Measurements from ENCODE around the gene ENTPD2.

ENTPD2 gene

DNA sequence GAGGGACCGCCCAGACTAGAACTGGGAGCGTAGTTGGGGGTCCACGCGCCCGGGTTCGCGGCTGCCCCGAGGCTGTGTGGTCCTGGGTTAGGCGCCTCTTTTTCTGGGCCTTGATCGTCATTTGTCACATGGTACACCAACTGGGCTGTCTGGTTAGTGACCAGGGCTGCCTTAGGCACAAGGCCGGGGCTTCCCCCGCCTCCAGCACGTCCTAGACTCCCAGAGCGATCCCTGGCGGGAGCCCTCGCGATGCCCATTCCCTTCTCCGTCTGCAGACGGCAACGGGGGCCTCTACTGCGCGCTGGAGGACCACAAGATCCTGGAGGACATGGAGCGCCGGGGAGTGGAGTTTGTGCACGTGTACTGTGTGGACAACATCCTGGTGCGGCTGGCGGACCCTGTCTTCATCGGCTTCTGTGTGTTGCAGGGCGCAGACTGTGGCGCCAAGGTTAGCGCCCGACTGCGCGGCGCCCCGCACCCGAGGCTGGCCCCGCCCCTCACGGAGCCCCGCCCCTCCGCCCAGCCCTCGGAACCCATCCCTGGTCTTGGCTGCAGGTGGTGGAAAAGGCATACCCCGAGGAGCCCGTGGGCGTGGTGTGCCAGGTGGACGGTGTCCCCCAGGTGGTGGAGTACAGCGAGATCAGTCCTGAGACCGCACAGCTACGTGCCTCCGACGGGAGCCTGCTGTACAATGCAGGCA is 25.0 kb upstream of the ENTPD2 start:
- no peak for DNase-seq

DNA sequence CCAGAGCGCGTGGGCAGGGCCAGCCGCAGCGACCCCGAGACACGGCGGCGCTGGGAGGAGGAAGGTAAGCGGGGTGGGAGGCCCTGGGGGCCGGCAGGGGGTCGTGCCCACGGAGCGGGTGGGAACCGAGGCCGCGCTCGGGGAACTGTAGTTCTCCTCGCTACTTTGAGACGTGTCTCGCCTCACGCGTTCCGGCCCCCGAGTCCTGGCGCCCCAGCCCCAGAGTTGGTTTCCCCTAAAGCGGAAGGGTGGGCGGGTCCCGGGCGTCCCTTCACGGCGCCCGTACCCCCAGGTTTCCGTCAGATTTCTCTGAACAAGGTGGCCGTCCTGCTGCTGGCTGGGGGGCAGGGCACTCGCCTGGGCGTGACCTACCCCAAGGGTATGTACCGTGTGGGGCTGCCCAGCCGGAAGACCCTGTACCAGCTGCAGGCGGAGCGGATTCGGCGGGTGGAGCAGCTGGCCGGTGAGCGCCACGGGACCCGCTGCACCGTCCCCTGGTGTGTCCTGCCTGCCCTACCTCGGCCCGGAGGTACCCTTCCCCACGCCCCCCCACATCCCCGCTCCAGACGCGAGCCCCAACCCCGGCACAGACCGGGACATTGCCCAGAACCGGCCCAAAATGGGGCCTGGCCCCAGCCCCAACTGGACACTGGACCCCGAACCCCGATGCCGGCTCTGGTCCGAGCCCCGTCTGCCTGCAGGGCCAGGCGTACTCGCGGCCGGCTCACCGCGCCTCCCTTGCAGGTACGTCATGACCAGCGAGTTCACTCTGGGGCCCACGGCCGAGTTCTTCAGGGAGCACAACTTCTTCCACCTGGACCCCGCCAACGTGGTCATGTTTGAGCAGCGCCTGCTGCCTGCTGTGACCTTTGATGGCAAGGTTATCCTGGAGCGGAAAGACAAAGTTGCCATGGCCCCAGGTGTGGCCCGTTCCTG is 24.2 kb upstream of the ENTPD2 start:
- no peak for DNase-seq

DNA sequence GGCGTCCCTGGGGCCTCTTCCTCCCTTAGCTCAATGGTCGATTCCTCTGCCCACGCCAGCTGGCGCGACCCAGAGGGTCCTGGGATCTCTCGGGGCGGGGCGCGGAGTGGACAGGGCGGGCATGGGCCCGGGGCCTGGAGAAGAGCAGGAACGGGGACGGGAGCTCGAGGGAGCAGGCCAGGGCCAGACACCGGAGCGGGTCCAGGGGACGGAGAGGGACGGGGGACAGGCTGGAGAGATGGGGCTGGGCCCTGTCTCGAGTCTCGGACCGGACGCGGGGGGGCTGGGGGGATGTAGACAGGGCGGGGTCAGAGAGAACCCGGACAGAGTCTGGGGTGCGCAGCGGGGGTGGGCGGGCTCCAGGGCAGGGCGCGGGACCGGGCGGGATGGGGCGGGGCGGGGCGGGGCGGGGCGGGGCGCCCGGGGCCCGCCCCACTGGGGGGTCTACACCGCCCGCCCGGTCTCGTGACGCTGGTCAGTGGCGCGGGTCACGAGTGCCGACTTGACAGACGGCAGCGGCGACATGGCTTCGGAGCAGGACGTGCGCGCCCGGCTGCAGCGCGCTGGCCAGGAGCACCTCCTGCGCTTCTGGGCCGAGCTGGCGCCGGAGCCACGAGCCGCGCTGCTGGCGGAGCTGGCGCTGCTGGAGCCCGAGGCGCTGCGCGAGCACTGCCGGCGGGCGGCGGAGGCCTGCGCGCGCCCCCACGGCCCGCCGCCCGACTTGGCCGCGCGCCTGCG is 23.3 kb upstream of the ENTPD2 start, which contains the start of gene UAP1L1:
TSS of gene UAP1L1 (plus strand) at position 508 of the 738 bp plus-strand sequence. CDS start at position 524, 16 bp downstream.
- DNase-seq, result peak; percentile 38

DNA sequence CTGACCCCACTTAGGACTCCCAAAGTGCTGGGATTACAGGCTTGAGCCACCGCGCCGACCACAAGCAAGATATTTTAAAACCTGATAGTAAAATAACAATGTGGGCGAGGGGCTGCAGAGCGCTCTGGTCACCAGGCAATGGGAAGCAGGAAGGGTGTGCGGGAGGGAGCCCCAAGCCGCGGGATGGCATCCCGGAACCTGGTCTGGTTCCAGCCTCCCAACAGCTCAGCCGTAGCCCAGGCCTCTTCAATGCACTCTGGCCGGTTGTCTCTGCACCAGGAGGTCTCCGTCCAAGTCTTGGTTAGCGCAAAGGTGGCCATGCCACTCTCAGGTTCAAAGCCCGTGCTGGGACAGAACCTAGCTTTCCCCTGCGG is 22.8 kb upstream of the ENTPD2 start:
- no peak for DNase-seq

DNA sequence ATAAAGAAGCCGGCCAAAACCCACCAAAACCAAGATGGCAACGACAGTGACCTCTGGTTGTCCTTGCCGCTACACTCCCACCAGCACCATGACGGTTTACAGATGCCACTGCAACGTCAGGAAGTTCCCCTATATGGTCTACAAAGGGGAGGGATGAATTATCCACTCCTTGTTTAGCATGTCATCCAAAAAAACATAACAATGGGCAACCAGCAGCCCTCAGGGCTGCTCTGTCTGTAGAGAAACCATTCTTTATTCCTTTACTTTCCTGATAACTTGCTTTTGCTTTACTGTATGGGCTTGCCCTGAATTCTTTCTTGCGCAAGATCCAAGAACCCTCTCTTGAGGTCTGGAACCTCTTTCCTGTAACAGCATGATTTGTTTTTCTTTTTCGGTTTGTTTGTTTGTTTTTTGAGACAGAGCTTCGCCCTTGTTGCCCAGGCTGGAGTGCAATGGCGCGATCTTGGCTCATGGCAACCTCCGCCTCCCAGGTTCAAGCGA is 21.5 kb upstream of the ENTPD2 start:
- no peak for DNase-seq

DNA sequence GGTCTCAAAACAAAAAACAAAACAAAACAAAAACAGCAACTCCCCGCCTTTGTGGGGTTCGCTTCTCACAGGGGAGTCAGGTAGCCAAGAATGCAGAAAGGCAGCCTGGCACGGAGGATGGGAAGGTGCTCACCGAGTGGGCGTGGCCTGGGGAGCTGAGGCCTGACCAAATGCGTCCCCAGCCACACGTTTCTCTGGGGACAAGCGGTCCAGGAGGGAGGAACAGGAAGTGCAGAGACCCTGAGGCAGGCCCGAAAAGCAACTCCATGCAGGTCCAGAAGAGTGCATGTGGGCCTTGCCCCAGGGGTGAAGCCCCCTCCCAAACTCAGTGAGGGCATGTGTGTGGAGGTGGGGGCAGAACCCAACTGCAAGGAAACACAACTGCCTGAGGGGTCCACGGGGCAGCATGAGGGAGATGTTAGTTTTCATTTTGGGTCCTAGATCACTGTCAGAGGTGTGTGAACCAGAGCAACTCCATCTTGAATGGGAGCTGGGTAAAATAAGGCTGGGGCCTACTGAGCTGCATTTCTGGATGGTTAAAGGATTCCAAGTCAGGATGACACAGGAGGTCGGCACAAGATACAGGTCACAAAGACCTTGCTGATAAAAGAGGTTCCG is 20.9 kb upstream of the ENTPD2 start:
- no peak for DNase-seq

DNA sequence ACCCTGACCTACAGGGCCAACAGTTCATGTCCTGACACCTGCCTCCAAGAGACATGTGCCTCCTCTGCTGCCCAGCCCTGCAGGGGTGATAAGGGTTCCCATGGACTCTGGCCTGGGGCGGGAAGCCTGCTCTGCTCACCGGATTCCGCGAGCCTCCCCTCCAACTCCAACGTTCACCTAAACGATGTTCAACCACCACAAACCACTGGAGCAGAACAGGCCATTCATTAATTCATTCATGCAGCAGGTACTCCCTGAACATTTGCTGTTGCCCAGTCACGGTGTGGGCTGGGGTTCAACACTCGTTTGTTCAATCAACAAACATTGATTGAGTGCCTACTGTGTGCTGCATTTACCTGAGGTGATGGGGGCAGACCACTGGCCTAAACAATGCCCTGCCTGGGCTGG is 20.1 kb upstream of the ENTPD2 start:
- no peak for DNase-seq

DNA sequence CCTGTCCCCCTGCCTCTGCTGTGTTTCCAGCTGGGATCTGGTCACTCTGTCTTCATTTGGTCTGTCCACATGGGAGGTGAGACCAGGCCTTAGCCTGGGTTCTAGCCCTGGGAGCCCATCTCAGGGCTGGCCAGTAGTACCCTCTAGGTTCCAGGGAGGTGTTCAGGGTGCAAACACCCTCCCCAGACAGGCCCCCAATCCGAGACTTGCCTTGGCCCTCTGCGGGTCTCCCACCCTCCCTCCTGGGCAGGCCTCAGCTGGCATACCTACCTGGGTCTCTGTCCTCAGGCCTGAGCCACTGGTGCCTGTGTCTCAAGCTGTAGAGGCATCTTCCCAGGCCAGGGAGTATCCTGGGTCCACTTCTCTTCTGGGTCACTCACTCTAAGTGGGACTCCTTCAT is 17.4 kb upstream of the ENTPD2 start:
- DNase-seq, result no peak

DNA sequence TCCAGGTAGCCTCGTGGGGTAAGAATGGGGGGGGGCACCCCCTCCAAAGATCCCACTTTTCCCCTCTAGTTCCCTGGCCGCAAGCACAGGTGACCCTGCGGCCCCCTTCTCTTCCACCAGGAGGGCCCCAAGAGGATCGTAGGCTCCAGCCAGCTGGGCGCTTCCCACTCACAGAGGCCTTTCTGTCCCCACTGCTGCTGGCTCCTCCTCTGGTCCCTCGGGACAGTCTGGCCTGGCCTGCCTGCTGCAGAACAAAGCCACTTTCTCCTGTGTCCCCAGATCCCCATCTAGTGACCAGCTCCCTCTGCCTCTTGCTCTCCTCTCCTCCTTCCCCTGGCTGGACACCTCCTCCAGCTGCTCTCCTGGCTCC is 17.0 kb upstream of the ENTPD2 start:
- peak; percentile 62 for DNase-seq

DNA sequence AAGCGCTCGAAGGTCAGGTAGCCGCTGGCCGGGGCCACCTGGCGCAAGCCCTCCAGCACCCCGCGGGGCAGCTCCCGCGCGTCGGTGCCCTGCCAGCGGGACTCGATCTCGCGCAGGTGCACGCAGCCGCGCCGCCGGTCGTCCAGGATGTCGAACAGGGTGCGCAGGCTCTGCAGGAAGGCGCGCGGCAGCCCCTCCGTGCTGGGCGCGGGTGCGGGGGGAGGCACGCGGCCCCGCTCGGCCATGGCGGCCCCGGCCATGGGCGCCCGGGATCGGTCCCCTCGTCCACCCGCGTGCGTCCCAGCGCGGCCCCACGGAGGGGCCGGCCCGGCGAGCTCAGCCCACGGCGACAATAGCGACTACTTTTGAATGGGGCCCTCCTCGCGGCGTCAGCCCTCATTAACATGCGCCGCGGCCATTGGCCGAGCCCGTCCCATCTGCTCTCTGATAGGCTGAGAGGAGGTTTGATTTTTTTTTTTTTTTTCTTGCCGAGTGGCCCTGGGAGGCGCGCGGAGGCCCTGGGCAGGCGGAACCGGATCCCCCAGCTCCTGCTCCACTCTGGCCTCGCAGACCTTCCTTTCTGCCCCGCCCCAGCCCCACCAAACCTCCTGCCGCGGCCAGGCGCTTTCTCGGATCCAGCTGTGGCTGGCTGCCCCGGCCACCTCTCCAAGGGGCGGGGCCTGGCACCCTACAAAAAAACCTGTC is 16.5 kb upstream of the ENTPD2 start, which contains the start of gene SAPCD2:
TSS of gene SAPCD2 (minus strand) at position 357 of the 705 bp plus-strand sequence. CDS start at position 260, 97 bp downstream.
- DNase-seq, result peak; percentile 92

DNA sequence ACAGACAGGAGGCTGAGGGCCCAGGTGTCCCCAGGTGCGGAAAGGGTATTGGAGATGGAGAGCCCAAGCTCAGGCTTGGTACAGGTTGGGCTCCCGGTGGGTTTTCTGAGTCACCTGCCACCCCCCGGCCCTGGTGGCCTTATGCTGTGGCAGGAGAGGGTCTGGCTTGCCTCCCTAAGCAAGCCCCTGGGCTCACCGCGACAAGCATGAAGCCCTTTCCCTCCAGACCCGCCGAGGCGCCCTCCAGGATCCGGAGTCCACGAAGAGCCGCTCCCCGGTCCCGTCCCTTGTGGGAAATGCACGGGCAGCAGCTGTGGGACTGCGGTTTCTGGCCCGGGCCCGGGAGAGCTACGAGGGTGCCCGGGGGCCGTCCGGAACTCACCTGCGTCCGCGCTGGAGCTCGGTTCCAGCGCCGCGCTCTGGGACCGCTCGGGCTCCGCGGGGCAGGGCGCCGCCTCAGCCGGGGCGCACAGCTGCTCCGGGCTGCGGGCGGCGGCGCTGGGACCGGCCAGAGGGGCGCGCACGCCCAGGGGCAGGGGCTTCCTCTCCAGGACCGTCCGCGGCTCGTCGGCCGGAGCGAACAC is 15.7 kb upstream of the ENTPD2 start:
- no peak for DNase-seq

DNA sequence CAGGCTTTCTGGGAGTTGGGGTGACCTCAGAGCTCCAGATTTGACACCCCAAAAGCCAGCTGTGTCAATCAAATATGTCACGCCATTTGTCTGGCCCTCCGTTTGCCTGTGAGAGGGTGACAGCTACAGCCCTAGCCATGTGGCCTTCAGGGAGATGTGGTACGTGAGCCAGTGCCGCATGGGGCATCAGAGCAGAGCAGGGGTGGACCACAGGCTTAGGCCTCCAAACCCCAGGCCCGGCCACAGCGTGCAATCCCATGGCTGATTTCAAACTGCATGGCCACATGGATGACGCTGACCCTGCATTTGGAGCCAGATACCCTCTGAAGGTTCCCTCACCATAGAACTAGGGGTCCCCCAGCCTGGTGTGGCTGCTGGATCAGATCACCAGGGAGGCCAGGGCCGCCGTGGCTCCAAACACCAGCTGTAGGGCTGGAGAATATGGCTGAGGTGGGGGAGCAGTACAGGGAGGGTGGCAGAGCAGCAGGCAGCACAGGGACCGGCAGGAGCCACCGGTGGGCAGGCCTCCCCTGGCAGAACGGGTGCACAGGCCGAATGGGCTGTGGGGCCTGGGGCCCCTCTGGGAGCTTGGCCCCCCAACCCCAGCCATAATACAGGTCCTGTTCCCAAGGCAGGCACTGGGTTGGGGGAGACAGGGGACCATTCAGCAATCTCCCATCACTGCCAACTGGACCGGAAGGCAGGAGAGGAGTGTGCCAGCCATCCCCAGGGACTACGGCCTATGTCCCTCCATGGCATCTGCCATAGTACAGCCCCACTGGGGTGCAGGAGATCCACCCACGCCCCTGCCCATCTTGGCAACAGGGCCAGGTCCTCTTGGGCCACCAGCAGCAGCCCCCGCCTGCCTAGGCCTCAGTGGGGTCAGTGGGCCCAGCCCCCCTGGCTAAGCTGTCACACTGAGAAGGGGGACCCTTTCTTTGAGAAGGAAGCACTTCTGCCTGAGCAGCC is 15.0 kb upstream of the ENTPD2 start:
- no peak for DNase-seq

DNA sequence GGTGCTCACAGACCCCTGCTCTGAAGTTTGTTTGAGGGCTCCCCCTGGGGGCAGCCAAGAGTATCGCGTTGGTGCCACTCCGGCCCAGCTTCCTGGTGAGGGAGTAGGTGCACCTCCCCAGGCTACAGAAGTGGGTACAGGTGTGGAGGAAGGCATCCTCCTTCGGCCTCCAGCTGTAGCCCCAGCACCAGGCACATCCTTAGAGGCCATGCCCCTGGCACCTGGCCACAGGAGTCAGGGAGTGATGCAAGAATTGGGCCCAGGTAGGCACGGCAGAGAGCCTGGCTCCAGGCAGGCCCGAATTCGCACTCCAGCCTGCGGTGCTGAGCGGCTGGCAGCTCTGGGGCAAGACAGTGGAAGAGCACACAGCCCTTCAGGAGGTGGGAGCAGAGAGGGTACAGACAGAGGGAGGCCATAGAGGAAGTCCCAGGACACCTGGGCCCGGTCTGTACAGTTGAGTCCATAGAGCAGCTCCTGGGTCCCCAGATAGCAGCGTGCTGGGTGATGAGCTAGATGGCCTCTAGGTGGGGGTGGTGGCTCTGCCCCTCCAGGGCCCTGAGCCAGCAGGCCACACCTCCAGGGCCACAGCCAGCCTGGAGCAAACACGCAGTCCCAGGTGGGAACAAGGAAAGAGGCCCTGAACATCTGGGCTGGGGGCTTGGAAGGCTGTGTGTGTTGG is 14.1 kb upstream of the ENTPD2 start:
- peak; percentile 86 for DNase-seq

DNA sequence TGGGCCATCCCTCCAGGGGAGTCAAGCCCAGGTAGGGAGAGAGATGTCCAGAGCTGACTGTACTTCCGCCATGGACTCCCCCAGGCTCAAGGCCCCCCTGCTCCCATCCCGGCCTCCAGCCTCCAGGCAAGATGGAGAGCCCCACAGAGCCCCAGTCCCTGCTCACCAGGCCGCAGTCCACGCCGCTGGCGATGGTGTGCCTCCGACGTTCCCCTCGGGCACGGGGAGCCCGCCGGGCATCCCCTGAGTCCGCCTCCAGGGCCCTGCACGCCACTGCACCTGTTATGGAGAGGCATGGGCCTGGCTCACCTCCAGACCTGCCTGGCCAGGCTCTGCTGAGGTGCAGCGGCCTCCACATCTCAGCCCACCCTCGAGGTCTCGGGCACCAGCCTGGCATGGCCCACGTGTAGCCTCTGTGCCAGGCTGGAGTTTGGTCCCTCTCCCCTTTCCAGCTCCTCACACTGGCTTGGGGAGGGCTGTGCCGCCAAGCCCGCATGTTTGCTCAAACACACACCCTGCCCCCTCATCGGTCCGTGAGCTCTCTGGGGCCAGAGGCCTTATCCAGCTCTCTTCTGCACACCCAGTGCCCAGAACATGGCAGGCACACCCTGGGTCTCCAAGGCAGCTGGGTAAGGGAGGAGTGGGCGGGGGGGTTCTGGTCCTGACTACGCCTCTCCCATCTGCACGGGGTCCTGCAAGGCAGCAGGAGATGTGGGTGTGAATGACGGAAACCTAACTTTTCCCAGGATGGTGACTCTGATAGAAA is 12.4 kb upstream of the ENTPD2 start:
- DNase-seq, result no peak

DNA sequence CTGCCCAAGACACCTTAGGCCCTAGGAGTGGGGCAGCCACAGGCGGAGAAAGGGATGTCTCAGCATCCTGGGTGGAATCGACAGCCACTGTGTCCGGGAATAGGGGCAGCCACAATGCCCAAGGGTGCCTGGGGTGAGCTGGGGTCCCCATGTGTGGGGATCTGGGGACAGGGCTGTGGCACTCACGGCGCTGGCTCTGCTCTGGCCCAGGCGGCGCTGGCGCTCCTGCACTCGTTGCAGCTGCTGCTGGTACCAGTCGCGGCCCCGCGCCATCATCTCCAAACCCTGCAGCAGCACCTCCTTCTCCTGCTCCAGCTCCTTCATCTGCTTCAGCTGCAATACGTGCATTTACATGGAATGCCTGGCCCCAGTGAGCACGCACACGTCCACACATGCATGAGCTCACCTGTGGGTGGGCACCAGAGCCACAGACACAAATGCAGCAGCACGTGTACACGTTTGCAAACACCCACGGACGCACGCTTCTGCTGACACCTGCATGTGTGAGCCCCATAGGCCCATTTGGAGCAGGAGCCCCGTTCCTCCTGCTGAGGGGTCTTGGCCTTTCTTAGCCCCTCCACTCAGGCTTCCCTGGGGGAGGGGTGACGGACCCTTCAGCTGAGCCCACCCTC is 11.6 kb upstream of the ENTPD2 start:
- no peak for DNase-seq

DNA sequence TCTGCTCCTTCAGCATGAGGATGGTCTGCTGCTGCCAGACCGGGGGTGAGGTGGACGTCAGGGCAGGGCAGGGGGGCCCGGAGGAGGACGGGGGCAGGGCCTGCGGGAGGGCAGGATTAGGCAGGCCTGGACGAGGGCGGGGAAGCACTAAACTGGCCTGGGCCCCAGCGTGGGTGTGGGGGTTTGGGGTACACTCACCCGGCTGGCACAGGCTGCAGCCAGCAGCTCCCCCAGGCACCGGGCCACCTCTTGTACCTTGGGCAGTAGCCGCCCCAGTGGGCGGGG is 11.0 kb upstream of the ENTPD2 start:
- no peak for DNase-seq

DNA sequence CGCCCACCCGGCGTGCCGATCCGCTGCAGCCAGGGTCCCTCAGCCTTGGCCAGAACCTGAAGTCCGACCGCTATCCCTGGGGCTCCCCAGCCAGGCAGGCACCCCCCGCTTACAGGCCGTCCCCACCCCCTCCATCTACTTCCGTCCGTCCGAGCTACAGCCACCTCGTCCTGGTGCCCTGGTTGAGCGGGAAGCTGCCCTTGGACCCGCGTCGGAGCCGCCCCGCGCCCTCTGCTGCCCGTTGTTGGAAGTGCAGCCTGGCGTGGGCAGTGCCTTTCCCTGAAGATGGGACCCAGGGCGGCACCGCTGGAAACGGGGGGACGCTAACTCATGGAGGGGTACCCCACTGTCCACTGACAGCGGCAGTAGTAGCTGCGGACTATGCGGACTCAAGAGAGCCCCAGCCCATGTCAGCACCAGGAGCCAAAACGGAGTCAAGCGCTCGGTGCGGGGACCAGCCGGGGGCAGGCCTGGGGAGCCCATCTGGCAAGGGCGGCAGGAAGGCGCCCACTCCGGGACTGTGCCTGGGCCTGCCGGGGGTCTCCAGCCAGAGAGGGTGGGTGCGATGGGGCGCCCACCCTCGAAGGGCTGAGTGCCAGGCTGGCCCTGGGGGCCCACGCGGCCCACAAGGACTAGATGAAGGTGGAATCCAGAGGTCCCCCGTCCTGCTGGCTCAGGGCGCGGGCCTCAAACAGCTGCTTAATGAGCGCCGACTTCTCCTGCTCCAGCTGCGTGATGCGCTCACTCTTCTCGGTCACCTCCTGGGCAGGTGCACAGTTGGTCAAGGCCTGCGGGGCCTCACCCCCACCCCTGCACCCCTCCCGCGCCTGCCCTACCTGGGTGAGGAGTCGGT is 10.4 kb upstream of the ENTPD2 start:
- DNase-seq, result peak; percentile 56

Data from NCI-H345 (cell line).